ENCODE results near the gene KCNQ2. TPM values are rescaled to one million over a fixed set of nuclear protein-coding genes. Genes with fewer than 3 reads are reported as not detected.

Gene KCNQ2
- total RNA-seq, 1 donor from 2014 or later: 39.5 TPM

DNA sequence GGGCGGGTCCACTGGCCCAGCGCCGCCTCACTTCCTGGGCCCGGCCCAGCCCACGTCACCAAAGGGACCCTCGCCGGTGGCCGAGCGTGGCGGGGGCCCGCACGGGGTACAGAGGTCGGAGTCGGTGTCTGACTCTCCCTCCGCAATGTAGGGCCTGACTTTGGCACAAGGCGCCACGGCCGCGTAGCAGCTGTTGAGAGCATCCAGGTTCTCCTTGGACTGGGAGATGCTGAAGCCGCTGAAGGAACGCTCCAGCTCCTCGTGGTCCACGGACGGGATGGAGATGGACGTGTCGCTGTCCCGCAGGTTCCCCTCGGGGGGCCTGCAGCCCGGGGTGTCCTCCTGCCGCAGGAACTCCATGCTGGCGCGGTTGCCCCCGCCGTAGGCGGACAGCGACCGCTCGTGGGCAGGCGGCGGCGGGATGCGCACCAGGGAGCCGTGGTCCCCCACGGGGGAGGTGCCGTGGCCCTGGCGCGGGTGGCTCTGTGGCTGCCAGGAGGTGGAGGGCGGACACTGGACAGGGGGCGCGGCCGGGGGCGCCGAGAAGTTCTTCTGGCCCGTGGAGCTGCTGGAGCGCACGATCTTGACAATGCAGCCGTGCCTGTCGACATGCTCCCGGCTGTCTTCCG lies 65.7 kb downstream of the KCNQ2 start:
- no peak overlapping the region for H3K4me3 Mint-ChIP-seq
- no peaks in the 10 kb centered on the region for H4K20me1 ChIP-seq (ENCODE audit: low read depth)
- no peaks in the 10 kb centered on the region for H3K36me3 ChIP-seq

DNA sequence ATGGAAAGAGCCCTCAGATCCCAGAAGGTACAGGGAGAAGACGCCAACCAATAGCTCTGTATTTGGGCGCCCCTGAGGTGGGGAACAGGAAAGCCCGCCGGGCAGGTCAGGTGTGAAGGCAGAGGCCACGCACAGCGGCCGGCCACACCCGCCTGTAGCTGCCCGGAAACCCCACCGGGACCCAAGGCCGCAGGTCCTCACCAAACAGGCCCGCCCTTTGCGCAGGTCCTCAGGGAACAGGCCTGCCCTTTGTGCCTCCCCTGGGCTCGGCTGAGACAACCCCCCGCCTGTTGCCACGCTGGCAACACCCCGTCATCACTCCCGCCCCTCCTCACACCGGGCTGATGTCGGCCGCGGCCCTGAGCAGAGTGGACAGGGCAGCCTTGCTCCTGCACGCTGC lies 66.4 kb downstream of the KCNQ2 start:
- H3K79me2 ChIP-seq (ENCODE audit: low read depth): no peaks in the 10 kb centered on the region
- H3K9me3 ChIP-seq (ENCODE audit: low read depth): no peaks in the 10 kb centered on the region
- H3K4me1 Mint-ChIP-seq: peaks cover 8% of the 10 kb centered on the region
- H3K27me3 ChIP-seq: no peaks in the 10 kb centered on the region
- H3K4me3 Mint-ChIP-seq: no peak overlapping the region
- H3F3A ChIP-seq (ENCODE audit: low read depth): no peaks in the 10 kb centered on the region
- no peak for TF ChIP-seq EZH2phosphoT487 (IDR thresholded peaks at IDR 0.05)
- H3K4me3 ChIP-seq: no peak overlapping the region
- H3K27me3 Mint-ChIP-seq (ENCODE audit: insufficient read depth, low read depth): peaks cover 7% of the 10 kb centered on the region
- H3K9me3 Mint-ChIP-seq: no peaks in the 10 kb centered on the region
- no peaks in the 10 kb centered on the region for H3K4me1 ChIP-seq
- no peak overlapping the region for H3K4me2 ChIP-seq
- H3K27ac ChIP-seq: no peak overlapping the region
- no peak for DNase-seq (ENCODE audit: low spot score)
- no peak overlapping the region for H3K9ac ChIP-seq
- H2AFZ ChIP-seq (replicated peaks): no peak overlapping the region
- H3K36me3 ChIP-seq: no peaks in the 10 kb centered on the region
- H4K20me1 ChIP-seq (ENCODE audit: low read depth): no peaks in the 10 kb centered on the region
- H3K27ac Mint-ChIP-seq: no peak overlapping the region
- no peaks in the 10 kb centered on the region for H3K36me3 Mint-ChIP-seq

More for the DNA sequence above, 65.7 kb downstream of the KCNQ2 start:
- no peaks in the 10 kb centered on the region for H3K36me3 Mint-ChIP-seq
- no peaks in the 10 kb centered on the region for H3K9me3 Mint-ChIP-seq
- H3K27me3 Mint-ChIP-seq (ENCODE audit: insufficient read depth, low read depth): peaks cover 7% of the 10 kb centered on the region
- Histone ChIP-seq H3K27me3 (no peaks in the 10 kb centered on the region), H3K9me3 (ENCODE audit: low read depth) (no peaks in the 10 kb centered on the region), H3K4me3 (no peak overlapping the region), H3K4me1 (no peaks in the 10 kb centered on the region), H3K9ac (no peak overlapping the region), H2AFZ (replicated peaks) (no peak overlapping the region), H3F3A (ENCODE audit: low read depth) (no peaks in the 10 kb centered on the region), H3K79me2 (ENCODE audit: low read depth) (no peaks in the 10 kb centered on the region), H3K4me2 (no peak overlapping the region), H3K27ac (no peak overlapping the region)
- peaks cover 10% of the 10 kb centered on the region for H3K4me1 Mint-ChIP-seq
- no peak overlapping the region for H3K27ac Mint-ChIP-seq
- TF ChIP-seq EZH2 (IDR thresholded peaks at IDR 0.05) (no peak), EZH2phosphoT487 (IDR thresholded peaks at IDR 0.05) (no peak)
- TF ChIP-seq, protein P1, sequence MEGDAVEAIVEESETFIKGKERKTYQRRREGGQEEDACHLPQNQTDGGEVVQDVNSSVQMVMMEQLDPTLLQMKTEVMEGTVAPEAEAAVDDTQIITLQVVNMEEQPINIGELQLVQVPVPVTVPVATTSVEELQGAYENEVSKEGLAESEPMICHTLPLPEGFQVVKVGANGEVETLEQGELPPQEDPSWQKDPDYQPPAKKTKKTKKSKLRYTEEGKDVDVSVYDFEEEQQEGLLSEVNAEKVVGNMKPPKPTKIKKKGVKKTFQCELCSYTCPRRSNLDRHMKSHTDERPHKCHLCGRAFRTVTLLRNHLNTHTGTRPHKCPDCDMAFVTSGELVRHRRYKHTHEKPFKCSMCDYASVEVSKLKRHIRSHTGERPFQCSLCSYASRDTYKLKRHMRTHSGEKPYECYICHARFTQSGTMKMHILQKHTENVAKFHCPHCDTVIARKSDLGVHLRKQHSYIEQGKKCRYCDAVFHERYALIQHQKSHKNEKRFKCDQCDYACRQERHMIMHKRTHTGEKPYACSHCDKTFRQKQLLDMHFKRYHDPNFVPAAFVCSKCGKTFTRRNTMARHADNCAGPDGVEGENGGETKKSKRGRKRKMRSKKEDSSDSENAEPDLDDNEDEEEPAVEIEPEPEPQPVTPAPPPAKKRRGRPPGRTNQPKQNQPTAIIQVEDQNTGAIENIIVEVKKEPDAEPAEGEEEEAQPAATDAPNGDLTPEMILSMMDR (IDR thresholded peaks at IDR 0.05): no peak
- DNase-seq (ENCODE audit: low spot score): no peak

GRCh38 chr20:63405102-63405730 lies 67.2 kb downstream of the KCNQ2 start:
- H3K36me3 ChIP-seq: no peaks in the 10 kb centered on the region
- Mint-ChIP-seq H3K27ac (no peak overlapping the region), H3K4me3 (no peak overlapping the region), H3K36me3 (no peaks in the 10 kb centered on the region), H3K9me3 (no peaks in the 10 kb centered on the region), H3K27me3 (ENCODE audit: insufficient read depth, low read depth) (peaks cover 11% of the 10 kb centered on the region), H3K4me1 (peaks cover 11% of the 10 kb centered on the region)
- no peak for DNase-seq (ENCODE audit: low spot score)
- no peak overlapping the region for H2AFZ ChIP-seq (replicated peaks)
- no peaks in the 10 kb centered on the region for H3K4me1 ChIP-seq
- no peaks in the 10 kb centered on the region for H4K20me1 ChIP-seq (ENCODE audit: low read depth)
- H3K9ac ChIP-seq: no peak overlapping the region
- no peak overlapping the region for H3K27ac ChIP-seq
- no peak overlapping the region for H3K4me2 ChIP-seq
- no peaks in the 10 kb centered on the region for H3K27me3 ChIP-seq
- no peaks in the 10 kb centered on the region for H3K79me2 ChIP-seq (ENCODE audit: low read depth)
- no peak for TF ChIP-seq EZH2phosphoT487 (IDR thresholded peaks at IDR 0.05)
- no peak for TF ChIP-seq EZH2 (IDR thresholded peaks at IDR 0.05)
- TF ChIP-seq, protein P1 (IDR thresholded peaks at IDR 0.05): no peak
- no peaks in the 10 kb centered on the region for H3F3A ChIP-seq (ENCODE audit: low read depth)
- H3K4me3 ChIP-seq: no peak overlapping the region
- H3K9me3 ChIP-seq (ENCODE audit: low read depth): no peaks in the 10 kb centered on the region
